Endothelial cell of umbilical vein (primary cell): ENCODE measurements around the gene LBX2.

Source experiments
- CTCF ChIP-seq, 2 donors: IDR thresholded peaks; 1 replicate in 1 of 2; 2 replicates in 1 of 2; pipeline ENCODE4 v1.5.1; 2011; ENCODE audit warnings: low read length in 2 of 2, mild to moderate bottlenecking in 2 of 2, moderate library complexity in 2 of 2, control low read depth in 1 of 2, inconsistent platforms in 1 of 2, low read depth in 1 of 2; ENCODE audit not compliant: insufficient read depth in 1 of 2; ENCODE audit errors: extremely low read depth in 1 of 2
- POLR2A ChIP-seq: IDR thresholded peaks from 2 replicates; pipeline ENCODE4 v1.6.1; 2012; ENCODE audit warnings: low read depth, mild to moderate bottlenecking, control low read depth, low read length
- POLR2AphosphoS5 ChIP-seq: IDR thresholded peaks from 2 replicates; pipeline ENCODE4 v1.6.1; 2012; ENCODE audit warnings: low read depth, mild to moderate bottlenecking, control low read depth, low read length, moderate library complexity; ENCODE audit not compliant: insufficient read depth

- TF ChIP-seq CTCF (IDR thresholded peaks at IDR 0.05; ENCODE audit: extremely low read depth in 1 of 2, insufficient read depth in 1 of 2, low read depth in 1 of 2, low read length in 2 of 2), result no peak
- TF ChIP-seq POLR2A, result no peak
- no peak for TF ChIP-seq POLR2AphosphoS5
Observed at GRCh38 chr2:74471332-74472065, 27.9 kb downstream of the LBX2 start.
